ENCODE results near the gene OVCH1.
"Not testable (repeated sequence)": the region's sequence is repeated elsewhere in the genome, so short reads cannot be mapped to it uniquely, and the experiment has no call there.

Gene OVCH1

DNA sequence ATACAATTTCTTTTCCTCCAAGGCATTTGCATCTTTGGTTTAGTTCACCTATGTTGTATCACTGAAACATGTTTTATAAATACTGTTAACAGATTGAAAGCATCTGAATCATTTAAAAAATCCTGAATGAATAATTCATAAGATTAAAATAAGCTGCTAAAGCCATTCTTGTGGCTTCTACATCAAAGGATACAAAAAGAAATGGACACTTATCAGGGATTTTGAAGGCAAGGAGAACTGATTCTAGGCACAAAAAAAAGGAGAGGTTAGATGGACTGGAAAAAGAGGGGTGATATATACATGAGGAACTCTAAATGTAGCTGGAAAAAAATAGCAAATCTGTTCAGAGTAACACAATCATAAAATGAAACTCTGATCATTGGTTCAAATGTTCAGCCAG lies 5.8 kb upstream of the OVCH1 start:
- DNase-seq (ENCODE audit: low spot score) = no peak

DNA sequence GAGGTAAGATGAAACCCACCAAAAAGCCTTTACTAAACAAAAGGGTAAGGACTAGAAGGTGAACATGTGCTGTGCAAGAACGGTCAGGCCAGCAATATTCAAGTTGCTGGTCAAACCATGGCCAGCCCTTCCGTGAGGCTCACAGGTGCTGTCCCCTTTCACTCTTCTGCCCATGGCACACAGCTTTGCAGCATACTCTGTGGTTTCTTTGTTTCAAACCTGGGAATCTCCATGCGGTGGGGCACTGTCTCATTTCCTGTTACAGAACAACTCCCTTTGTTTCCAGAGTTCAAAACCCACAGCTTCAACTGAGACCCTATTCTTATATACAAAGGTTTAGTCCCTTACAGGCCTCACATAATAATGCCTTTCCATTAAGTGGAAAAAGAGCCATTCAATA lies 1.7 kb upstream of the OVCH1 start:
- no peak for DNase-seq (ENCODE audit: low spot score)

GRCh38 chr12:29492891-29493290 lies 4.6 kb downstream of the OVCH1 start:
- no peak for DNase-seq (ENCODE audit: low spot score)

DNA sequence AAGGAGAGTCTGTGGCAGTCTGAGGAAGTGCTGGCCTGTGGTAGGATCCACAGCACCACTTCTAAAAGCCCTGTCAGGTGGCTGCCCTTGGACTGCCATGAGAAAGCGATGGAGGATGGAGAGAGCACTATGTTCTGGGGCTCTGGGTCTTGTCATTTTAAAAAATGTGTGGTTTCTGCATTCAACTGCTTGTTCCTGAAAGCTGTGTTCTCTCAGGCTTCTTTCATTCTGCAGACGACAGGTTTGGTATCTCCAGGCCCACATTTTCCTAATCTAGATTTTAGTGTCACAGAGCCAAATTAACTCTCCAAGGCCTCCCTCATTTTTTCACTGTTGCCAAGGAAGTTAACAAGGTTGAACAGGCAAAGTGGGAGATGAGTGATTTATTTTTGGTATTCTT lies 10.5 kb downstream of the OVCH1 start:
- no peak for DNase-seq (ENCODE audit: low spot score)

- DNase-seq (ENCODE audit: low spot score) = no peak
Measured at GRCh38 chr12:29463198-29463597, 34.3 kb downstream of the OVCH1 start.

GRCh38 chr12:29460082-29460481 lies 37.4 kb downstream of the OVCH1 start:
- no peak for DNase-seq (ENCODE audit: low spot score)

DNA sequence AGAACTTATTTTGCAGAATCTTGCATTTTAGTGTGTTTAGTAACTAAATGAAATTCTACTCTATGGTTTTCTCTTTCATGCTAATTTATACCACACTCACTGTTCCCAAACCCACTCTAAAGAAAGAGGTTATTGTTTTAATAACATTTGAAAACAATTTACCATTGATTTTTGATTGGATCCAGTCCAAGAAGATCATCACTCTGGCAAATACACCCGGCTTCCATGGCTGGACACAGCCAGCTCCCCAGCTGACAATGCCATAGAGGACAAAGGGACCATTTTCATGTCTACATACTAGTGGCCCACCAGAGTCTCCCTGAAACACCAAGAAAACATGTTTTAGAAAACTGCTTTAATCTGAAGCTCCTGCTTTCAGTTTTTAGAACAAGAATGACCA lies 42.4 kb downstream of the OVCH1 start:
- DNase-seq (ENCODE audit: low spot score) = no peak

GRCh38 chr12:29451888-29452287 lies 45.6 kb downstream of the OVCH1 start:
- DNase-seq (ENCODE audit: low spot score) = no peak

DNA sequence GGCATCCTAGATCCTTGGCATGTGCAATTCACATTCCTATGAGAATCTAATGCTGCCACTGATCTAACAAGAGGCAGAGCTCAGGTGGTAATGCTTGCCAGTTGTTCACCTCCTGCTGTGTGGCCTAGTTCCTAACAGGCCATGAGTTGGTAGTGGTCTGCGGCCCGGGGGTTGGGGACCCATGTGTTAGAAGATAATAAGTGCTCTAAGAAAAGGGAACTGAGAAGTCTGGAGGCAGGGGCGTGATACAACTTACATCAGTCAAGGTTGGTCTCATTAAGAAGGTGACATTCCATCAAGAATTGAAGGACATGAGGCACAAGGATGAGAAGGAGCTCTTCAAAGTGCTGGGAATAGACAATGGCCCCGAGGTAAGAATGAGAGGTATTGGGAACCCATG lies 49.3 kb downstream of the OVCH1 start:
- DNase-seq (ENCODE audit: low spot score) = no peak

DNA sequence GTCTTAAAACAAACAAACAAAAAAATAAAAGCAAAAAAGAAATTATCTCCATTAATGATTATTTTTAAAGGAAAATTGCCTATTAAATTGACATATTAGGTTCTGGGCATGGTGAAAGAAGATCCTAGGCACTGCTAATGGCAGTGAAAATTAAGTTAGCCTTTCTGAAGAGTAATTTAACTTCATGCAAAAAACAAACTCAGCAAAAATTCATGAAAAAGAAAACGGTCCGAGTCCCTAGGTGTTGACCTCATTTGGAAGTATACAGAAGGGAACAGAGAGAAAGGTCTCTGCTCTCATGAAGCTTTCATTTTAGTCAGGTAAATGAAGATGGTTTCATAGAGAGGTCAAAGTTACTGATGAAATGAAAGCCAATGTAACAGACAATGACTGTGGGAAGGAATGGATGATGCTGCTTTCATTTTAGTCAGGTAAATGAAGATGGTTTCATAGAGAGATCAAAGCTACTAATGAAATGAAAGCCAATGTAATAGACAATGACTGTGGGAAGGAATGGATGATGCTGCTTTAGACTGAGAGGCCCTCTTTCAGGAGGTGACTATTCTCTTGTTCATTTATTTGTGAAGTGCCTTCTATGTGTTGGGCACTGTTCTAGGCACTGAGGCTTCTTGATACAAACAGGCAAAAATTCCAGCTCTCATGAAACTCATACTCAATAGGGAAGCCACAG lies 50.1 kb downstream of the OVCH1 start:
- DNase-seq (ENCODE audit: low spot score) = no peak

DNA sequence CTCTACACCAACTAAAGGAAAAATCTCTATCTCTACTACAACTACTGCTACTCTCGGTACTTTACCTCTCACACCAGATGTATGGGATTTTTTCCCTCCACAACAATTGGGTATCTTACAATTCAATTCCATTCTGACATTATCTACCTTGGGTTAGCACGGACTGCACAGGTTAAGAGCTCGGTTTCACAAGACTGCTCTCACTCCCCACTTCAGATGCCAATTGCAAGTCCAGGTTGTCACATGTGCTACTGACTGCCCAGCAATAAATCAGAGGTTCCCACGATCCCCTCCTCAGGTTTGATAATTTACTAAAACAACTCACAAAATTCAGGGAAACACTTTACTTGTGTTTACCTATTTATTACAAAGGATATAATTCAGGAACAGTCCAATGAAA lies 58.0 kb downstream of the OVCH1 start:
- DNase-seq (ENCODE audit: low spot score) = no peak

GRCh38 chr12:29438752-29439408 lies 58.6 kb downstream of the OVCH1 start:
- DNase-seq (ENCODE audit: low spot score) = no peak

DNA sequence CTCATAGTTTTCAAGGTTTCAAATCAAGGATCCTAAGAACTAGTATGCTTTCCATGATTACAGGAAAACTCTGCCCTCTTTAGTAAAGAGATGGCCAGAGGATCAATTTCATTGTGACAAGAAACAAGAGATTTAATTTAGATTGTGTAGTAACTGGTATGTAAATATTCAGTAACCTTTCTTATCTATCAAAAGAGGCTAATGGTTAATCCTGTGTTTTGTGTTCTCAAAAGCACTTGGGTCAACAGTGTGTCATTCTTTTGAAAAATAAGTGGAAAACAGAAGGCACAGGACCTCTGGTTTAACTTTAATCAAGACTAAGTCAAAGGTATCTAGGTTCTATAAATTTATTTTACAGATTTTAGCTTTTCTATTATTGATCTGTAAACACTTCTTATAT lies 59.9 kb downstream of the OVCH1 start:
- no peak for DNase-seq (ENCODE audit: low spot score)

DNA sequence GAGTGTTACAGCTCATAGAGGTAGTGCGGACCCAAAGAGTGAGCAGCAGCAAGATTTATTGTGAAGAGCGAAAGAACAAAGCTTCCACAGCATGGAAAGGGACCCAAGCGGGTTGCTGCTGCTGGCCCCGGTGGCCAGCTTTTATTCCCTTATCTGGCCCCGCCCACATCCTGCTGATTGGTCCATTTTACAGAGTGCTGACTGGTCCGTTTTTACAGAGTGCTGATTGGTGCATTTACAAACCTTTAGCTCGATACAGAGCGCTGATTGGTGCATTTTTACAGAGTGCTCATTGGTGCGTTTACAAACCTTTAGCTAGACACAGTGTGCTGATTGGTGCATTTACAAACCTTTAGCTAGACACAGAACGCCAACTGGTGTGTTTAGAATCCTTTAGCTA lies 60.7 kb downstream of the OVCH1 start:
- not testable (repeated sequence) for DNase-seq (ENCODE audit: low spot score)

DNA sequence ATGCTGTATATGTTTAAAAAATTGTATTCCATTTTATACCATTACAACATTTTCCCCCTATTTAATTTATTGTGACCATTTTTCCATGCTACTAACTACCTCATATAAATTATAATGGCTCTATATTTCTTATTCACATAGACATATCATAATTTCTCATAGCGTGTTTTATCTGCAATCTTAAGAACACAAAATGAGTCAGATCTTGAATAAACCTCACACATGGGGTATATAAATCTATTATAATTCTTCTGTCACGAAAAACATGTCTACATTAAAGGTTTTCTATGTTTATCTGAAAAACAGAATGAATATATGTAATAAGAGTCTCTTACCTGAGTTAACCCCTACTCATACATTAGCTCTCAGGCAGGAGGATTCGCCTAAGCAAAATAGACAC lies 66.0 kb downstream of the OVCH1 start:
- no peak for DNase-seq (ENCODE audit: low spot score)

GRCh38 chr12:29430716-29431044 lies 66.8 kb downstream of the OVCH1 start:
- DNase-seq (ENCODE audit: low spot score) = no peak

DNA sequence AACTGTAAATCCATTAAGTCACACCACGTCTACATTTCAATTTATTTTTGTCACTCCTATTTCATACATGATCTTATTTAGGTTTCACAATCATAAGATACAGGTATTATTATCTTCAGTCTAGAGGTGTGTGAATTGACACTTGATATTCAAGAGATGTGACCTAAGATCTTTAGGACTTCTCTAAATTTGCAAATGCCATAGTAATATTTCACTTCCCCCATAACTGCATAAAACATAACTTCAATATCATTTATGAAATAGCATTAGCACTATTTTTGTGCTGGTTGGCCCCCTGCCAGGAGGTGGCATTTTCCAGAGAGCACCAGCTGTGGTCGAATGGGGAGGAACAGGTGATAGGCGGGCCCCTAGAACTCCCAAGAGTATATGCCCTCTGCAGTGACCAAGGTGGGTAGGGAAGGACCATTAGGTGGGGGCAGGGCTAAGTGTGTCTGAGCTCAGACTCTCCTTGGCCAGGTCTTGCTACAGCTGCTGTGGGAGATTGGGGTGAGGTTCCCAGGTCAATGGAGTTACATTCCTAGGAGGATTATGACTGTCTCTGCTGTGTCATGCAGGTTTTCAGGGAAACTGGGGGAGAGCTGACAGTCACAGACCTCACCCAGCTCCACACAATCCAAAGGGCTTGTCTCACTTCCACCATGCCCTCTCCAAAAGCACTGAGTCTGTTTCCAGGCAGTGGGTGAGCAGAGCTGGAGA lies 67.3 kb downstream of the OVCH1 start:
- DNase-seq (ENCODE audit: low spot score) = no peak

- no peak for DNase-seq (ENCODE audit: low spot score)
Measured at GRCh38 chr12:29428633-29429032, 68.9 kb downstream of the OVCH1 start.

DNA sequence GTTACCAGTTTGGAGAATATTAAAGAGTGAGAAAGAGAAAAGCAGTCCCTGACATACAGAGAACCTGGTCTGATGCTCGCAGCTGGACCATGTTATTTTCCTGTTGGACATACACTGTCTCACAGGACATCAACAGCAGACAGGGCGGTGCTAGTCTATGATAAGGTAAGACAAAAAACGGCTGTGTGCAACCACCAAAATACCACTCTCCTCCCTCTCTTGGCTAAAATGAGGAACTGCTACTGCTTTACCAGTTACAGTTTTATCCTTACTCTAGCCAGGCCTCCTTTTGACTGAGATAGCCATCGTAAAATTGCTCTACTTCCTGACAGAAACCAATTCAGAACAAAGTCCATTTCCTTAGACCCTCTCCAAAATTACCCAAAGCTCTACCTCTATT lies 69.5 kb downstream of the OVCH1 start:
- DNase-seq (ENCODE audit: low spot score) = peak; percentile 10

DNA sequence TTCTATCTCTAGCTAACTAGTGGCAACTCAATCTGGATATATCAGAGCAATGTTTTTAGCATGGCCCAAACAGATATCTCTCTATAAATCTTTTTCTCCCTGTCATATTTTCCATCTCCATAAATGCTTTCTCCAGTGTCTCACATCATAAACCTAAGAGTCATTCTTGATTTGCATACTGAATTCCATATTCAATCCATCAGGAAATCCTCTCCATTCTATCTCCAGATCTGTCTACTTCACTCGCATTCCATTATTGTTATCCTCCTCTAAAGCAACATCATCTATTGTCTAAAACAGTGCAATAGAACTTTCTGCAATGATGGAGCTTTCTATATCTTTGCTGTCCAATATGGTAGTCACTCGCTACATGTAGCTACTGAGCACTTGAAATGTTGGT lies 71.0 kb downstream of the OVCH1 start:
- no peak for DNase-seq (ENCODE audit: low spot score)

DNA sequence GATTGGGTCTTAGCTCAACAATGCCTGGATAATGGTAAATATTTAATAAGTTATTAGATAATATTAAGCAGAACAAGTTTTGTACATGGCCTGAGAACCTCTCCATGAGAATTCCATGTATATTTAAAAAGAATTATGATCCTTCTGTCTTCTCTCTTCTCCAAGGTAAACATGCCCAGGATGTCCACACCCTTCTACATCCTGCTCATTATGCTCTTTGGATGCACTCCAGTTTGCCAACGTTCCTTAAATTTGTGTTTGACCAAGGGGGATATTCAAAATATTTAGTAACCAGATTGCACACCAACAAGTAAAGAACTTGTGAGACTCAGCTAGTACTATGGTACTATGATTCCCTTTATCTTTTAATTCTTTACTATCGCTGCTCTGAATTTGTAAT lies 71.8 kb downstream of the OVCH1 start:
- DNase-seq (ENCODE audit: low spot score) = no peak

- no peak for DNase-seq (ENCODE audit: low spot score)
Measured at GRCh38 chr12:29416748-29417147, 80.7 kb downstream of the OVCH1 start.

GRCh38 chr12:29415111-29415510 lies 82.4 kb downstream of the OVCH1 start:
- no peak for DNase-seq (ENCODE audit: low spot score)

- no peak for DNase-seq (ENCODE audit: low spot score)
Measured at GRCh38 chr12:29414368-29414767, 83.1 kb downstream of the OVCH1 start.

All from CD4-positive, alpha-beta T cell treated with Interleukin-2 at 100 ng/mL for 4 hours (primary cell).